NCI-H345 (cell line): ENCODE data around the gene HEPACAM2.

ENCODE experiments used
- DNase-seq: peaks from one replicate; lab custom pipeline; 2025; lab: John Stamatoyannopoulos, UW

Gene HEPACAM2

DNA sequence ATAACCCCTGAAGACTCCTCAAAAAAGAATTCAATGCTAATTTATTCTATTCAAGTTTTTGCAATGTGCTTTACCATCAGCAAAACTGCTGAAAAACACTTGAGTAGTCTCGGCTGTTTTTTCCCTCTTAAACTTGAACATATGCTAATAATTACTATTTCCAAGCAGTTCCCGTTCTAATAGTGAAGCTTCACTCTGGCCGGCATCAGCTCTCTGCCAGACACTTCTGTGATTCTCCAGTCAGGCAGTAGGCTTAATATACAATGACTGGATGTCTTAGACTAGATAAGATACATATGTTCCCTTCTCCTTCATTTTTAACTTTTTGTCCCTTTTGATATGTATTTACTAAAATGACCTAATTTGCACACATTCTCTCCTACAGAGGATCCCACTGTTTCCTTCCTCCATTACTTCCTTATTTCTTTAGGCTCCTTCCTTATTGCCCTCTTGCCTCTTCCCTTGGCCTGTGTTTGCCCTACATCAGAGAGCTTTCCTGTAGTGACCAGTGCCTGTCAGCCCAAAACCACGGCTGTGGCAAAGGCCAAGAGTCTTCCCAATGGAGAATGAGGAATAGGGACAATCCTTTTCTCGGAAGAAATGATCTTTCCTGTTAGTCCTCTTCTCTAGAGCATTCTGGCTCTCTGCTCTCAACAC, 23.5 kb downstream of the HEPACAM2 start:
- no peak for DNase-seq

DNA sequence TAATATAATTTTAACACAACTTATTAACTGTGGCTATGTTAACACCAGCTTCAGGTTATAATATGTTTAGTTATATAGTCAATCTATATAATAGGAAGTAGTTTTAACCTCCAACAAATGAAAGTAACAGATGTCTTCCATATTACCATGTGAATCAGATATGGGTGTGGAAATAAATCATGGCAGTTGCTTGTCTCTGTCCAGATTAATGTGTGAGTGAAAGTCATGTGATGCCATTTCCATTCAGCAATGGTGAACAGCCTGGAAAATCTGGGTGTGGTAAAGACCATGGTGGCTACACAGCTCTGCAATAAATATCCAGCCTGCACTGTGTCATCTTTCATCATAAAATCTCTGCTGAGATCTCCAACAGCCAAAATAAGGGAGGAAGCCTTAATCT, 27.8 kb downstream of the HEPACAM2 start:
- no peak for DNase-seq

DNA sequence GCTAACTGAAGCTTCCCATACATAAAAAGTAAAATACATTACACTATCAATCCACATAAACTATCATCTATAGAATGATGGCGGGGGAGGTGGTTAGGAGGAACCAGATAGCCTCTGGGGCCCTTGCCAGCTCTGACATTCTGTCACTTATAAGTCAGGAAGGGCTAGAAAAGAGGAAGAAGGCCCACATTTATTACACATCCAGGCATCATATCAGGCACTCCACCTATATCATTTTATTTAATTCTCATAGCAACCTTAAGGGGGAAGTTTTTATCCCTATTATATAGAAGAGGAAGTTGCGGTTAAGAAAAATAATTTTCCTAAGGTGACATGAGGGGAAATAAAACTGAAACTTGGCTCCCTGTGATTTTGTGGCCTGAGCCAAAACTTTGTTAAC, 29.9 kb downstream of the HEPACAM2 start:
- DNase-seq, result no peak

DNA sequence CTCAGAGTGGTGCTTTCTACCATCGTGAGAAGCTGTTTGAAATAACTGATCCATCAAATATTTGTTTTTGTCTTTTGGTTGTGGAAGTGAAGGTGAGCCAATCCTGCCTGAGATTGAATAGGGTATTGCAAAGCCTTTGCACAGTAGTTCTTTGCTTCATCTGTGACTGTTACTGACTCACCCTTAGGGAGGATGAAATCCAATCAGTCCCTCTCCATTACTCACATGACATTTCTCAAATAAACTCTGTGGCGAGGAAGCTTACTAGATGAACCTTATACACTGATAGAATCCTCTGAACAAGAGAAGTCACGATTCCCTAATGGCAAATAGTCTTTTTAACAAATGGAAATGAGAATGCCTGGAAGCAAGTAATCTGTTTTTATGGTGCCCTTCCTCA, 31.9 kb downstream of the HEPACAM2 start:
- DNase-seq, result no peak

DNA sequence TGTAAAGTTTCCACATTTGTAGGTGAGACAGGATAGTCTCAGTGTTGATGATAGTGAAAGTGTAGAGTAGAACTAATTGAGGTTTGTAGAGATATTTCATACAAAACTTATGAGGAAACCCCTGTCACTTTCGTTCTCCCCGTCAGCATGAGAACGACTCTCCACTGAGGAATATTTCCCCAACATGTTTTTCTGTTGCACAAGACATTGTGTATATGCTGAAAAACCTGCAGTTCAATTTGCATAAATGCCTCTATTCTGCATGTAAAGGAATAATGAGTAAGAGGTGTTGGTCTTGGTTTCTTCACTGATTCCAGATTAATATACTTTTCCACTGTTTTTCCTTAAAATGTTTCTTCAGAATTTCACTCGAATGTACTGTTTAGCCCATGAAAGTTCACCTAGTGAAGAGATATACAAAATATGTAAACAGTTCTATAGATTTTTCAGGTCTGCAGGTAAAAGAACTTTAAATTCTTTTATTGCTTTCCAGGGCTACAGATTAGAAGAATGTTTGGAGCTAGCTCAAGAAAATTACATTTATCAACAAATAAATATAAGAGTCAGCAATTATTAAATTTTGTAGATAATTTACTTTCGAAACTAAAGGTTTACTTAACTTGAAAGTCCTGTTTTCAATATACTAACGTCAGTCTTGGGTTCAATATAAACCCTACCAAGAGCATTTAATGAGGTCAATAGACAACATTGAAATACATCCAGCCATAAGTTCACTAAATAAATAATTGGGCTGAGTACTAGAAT, 37.2 kb downstream of the HEPACAM2 start:
- no peak for DNase-seq

DNA sequence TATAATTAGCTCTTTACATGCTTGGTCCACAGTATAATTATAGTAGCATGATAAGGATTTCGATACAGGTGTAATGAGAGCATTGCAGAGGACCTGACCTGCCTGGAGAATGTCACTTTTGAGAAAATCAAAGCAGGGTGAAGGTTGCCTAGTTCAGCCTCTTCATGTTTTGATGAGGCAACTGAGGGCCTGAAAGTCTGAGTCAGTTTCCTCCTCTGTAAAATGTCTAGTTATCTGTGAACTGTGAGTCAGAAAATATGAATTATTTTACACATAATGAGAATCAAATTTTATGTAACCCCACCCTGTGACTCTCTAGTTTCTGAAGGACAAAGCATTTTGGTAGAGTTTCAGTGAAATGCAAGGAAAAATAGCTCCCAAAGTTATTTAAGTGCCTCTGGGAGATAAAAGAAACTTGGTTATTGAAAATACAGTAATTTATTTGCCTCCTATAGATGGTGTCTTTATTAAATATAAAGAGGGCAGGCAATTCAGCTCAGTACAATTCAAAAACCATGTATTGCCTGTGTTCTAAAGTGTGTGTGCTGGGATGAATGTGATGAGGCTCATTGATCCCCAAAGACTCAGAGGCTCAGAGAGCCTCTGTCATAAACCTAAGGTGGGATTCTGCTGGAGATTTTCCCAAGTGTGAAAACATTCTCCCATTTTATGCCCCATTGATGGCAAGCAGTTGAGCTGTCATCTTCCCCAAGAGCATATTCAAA, 40.8 kb downstream of the HEPACAM2 start:
- no peak for DNase-seq

DNA sequence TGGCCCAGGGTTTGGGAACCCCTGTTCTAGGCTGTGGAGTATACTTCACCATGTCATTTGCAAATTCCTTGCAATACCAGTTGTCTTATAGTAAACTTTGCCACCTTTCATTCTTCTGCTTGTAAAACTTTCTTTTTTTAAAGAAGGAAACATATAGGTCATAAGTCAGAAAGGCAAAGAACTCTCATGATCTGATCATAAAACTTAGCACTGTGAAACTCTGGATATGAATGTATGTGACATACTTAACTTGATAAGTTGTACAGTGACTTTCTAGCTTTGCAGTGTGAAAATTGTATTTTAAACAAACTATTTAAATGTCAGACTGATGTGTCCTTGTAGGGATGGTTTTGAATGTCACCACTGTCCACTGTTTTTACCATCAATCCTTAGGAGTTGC, 47.1 kb downstream of the HEPACAM2 start:
- DNase-seq, result no peak

DNA sequence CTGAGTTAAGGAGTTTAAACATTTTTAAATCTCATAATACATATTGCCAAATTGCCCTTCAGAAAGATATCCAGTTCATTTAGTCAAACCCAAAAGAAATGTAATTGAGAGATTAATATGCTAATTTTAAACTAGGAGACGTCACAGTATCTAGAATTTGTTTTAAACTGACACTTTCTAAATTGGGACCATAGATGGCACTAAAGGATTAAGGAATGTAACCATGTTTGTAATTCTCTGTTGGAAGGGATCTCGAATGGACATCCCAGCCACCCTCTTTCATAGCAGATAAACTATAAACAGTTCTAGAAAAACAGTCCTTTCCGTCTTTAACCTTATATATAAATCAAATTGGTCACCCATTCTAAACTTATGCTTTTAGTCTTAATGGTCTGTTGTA, 48.1 kb downstream of the HEPACAM2 start:
- DNase-seq, result peak; percentile 27

DNA sequence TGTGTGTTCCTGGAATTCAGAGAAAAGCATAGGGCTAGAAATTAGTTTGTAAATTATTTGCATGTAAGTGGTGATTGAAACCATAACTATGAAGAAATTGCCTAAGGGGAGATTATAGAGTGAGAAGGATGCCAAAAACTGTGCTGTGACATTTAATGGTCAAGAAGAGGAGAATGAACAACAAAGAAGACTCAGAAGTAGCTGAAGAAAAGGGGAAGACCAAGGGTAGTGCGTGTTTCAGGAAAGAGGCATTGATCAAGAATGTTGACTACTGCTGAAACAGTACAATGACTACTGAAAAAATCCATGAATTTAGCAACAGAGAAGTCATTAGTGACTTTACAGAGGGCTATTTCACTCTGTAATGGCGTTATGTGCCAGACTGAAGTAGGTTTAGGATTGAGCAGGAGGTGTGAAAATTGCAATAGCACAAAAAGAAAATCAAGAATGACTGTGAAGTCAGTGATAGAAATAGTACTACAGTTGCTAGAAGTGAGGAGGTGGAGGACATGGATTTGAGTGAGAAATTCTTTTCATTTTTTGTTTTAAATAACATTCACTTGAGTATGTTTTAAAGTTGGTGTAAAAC, 49.2 kb downstream of the HEPACAM2 start:
- DNase-seq, result no peak

DNA sequence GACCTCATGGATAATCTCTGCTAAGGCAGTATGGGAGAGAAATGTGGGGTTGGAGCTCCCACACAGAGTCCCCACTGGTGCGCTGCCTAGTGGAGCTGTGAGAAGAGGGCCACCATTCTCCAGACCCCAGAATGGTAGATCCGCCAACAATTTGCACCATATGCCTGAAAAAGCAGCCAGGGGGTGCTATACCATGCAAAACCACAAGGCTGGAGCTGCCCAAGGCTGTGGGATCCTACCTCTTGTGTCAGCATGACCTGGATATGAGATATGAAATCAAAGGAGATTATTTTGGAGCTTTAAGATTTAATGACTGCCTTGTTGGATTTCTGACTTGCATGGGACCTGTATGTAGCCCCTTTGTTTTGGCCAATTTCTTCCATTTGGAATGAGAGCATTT, 51.0 kb downstream of the HEPACAM2 start:
- no peak for DNase-seq

DNA sequence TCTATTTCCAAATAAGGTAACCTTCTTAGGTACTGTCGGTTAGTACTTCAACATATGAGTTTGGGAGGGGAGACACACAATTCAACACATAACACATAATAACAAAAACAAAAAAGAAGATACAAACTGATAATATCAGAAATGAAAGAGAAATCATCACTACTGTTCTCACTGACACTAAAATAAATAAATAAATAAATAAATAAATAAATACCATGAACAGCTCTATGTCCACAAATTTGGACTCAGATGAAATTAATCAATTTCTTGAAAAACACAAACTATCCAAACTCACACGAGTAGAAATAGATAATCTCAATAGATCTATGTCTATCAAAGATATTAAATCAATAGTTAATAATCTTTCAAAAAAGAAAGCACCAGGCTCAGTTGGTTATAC, 53.6 kb downstream of the HEPACAM2 start:
- no peak for DNase-seq

DNA sequence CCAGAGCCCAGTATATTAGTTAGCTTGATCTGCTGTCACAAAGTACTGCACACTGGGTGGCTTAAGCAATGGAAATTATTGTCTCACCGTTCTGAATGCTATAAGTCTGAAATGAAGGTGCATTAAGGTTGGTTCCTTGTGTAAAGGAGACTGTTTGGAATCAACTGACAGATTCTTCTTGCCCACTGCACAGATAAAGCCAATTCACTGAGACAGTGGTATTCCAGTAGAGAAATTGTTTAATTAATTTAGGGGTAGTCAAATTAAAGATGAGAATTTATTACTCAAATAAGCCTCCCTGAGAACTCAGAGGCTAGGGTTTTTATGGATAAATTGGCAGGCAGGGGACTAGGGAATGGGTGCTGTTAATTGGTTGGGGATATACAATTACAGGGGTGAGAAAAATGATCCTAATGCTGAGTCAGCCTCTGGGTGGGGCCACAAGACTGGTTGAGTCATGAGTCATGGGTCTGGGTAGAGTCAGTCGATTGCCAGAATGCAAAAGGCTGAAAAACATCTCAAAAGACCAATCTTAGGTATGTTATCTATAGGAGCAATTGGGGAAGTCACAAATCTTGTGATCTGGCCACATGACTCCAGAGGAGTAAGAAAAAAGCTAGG, 54.6 kb downstream of the HEPACAM2 start:
- DNase-seq, result no peak

DNA sequence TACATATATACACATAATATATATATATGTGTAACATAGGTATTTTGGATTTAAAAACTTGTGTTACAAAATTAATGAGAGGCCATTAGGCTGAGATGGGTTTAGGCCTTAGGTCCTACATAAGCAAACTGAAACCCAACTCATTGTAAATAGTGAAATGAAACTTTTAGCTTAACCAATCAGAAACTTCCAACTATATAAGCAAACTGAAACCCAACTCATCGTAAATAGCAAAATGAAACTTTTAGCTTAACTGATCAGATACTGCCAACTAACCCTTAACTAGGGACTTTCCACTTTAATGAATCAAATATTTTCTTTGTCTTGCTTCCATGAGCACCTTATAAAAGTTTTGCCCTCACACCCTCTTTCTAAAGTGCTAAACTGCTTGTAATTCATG, 60.8 kb downstream of the HEPACAM2 start:
- DNase-seq, result no peak

DNA sequence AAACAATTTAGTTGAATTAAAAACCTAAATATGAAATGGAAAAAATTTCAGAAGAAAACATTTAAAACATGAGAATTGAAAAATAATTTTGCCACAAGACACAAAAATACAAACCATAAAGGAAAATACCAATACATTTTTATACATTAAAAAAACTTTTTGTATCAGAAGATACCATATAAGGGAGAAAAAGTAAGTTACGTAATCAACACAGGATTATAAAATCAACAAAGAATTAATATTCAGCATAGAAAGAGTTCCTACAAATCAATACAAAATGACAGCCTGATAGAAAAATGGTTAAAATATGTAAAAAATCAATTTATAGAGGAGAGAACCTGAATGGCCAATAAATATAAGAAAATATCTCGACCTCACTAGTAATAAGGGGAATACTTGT, 61.5 kb downstream of the HEPACAM2 start:
- DNase-seq, result no peak

DNA sequence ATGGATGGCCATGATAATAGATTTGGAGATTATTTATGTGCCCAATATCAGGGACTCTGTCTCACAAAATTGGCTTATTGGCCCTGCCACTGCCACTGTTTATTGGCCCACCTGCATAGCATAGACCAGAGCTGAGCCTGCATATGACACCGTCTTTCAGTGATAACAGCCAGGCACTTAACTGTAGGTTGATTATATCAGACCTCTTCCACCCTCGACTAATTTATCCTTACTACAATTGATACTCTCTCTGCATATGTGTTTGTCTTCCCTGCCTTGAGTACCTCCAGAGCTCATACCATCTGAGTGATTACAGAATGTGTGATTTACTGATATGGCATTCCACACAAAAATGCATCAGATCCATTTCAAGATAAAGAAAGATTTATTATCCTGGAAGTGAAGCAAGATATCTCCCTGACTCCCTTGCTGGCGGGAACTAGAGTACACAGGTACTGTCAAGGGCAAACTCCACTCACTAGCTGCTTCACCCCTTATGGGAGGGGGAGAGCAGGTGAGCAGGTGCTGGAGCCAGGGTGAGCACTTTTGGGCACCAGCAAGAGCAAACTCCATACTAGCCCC, 65.0 kb downstream of the HEPACAM2 start:
- DNase-seq, result no peak

DNA sequence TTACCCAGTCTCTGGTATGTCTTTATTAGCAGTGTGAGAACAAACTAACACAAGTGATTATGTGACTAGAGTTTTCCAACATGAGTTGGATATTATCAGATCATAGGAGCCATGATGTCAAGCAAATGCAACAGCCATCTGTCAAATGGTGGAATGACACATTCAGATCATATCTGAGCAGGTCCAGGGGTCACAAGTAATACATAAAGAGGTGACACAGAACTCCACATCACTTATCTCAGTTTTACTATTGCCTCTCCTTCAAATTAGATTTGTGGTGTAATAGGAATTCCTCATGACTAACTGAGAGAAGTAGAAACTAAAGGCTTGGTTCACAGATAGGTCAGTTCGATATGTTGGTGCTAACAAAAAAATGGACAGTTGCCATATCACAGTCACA, 65.9 kb downstream of the HEPACAM2 start:
- DNase-seq, result no peak

DNA sequence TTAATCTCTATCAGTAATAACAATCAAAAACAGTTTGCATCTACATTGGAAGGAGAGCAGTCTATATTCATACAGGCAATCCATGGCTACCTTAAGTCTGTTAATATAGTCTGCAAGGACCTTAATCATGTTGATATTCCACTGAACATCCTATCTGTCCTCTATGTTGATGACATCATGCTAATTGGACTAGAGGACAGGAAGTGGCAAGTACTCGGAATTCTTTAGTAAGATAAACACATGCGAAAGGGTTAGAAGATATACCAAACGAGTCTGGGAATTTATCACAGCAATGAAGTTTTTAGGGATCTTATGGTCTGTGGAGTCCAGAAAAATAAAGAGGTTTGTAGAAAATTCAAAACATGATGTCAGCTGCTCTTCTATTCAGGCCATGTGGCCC, 66.8 kb downstream of the HEPACAM2 start:
- DNase-seq, result no peak

DNA sequence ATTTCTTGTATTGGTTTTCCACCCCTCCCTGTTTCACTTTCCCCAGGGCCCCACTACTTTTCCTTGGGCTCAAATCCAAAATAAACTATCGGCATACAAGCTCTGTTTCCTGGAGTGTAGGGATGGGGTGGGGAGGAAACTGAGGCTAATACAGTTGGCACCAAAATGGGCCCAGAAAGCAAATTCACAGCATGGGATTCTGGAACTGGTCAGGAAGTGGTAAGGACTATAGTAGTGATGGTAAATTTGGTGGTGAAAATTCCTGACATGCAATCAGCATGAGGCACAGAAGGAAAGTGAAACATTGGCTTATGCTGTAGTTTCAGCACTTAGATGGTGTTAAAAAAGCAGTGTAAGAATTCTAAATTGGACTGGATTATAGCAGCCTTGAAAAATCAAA, 69.4 kb downstream of the HEPACAM2 start:
- DNase-seq, result no peak

DNA sequence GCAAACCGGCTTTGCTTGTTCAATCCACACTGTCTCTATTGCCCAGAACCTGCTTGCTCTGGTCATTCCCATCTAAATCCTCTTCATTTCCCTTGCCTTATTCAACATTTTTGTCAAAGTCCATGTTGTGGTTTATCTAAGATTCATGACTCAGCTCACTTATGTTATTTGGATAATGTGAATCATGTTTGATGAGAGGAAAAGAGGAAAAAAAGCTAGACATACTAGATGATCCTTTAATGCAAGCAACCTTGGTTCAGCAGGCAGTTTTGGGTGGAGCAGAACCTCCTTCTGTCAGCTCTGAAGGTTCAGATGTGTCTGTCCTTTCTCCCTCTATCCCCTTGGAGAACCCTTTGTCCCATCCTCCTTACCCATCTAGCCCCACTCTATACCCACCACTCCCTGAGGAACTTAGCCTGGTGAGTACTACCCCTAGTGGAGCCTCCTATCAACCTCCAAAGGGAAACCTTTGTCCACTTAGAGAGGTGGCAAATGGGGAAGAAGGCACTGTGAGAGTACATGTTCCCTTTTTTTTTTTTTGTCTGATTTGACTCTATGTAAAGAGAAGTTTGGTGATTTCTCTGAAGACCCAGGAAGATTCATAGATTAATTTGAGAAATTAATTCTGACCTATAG, 76.0 kb downstream of the HEPACAM2 start:
- DNase-seq, result no peak

DNA sequence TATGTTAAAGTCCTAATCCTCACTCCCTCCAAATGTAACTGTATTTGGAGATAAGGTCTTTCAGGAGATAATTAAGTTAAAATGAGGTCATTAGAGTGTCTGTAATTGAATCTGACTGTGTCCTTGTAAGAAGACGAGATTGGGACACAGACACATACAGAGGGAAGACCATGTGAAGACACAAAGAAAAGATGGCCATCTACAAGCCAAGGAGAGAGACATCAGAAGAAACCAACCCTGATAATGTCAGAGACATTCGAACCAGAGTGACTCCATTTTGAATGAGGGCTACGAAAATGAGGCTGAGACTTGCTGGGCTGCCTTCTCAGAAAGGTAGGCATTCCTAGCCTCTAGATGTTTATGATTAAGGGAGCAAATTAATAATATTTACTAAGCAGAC, 77.5 kb downstream of the HEPACAM2 start:
- no peak for DNase-seq

DNA sequence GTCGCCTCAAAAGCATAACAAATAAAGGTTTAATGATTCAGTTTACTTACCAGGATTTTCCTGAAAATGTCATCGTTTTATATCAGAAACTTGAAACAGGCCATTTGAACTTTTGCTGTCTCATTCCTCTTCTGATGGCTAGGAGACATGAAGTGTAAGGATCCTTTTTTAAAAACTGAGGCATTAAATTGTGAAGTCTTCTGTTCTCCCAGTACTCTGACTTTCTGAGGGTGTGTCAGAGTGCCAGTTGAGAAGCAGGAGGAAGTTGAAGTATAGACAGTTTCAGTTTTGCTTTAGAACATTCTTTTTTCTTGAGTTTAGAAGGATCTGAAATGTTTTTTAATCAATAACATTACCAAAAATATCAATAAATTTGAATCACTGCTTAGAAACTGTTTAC, 78.1 kb downstream of the HEPACAM2 start, which contains the start of gene SAMD9L:
TSS of gene SAMD9L (minus strand) at position 242 of the 400 bp plus-strand sequence. CDS start 12,414 bp downstream, outside the sequence.
- DNase-seq, result no peak
